GM18519 (cell line): Measurements from ENCODE around the gene SLC4A2.

Experiments used
- ATAC-seq: cut with Tn5 transposase; IDR thresholded peaks from one replicate; pipeline ENCODE4 v1.9.1; 2021; ENCODE audit warnings: mild to moderate bottlenecking, moderate library complexity; ENCODE audit not compliant: unreplicated experiment, low FRiP score

SLC4A2 gene

DNA sequence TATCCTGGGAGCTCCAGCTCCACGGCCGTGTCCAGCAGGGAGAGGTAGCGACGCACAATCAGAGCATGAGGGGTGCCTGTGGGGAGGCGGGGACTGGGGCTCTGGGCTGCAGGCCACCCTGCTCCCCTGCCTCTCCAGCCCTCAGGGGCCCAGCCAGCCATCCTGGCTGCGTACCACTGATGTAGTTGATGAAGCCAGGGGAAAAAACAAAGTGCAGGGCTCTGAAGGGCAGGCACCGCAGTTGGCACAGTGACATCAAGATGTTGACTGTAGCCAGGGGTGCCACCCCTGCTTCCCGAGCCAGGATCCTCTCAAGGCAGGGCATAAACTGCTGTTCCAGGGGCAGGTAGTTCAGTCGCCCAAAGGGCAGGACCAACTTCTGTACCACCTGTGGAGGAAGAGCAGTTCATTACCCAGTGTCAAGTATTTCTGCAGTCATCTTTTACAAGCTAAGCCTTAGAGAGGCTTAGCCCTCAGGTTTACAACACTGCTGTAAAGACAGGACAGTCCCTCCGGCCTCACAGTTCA, 18.4 kb downstream of the SLC4A2 start:
- no peak for ATAC-seq

DNA sequence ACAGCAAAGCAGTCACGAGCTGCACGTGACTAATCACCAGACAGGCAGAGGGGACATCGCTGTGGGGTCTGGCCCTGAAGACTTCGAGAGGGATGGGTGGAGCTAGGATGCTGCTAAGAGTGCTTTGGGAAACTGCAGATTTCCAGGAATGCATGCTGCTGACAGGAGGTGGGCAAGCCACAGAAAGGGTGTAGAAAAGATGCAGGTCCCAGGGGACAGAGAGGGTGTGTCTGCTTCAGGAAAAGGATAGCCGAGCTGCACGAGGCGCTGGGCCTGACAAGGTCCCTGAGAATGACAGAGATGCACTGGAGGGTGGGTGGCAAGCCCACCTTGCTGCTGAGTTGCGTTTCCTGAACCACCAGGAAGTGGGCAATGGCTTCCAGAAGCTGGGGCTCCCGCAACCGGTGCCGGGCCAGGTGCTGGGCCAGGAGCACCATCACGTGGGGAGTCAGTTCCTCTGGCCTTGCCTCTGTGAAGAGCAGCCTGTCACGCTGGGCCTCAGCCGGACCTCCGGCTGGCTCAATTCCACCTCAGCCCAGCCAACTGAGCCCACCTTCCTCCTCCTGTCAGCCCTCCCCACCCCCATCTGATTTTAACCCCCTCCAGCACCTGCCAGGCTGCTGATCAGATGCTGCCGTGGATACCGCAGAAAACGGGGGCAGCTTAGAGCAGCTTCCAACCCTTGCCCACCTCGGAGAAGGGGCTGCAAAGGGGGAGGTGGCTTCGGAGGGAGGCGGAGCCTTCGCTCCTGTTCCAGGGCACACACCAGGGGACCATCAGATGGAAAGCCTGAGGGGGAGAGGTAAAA, 19.0 kb downstream of the SLC4A2 start:
- no peak for ATAC-seq

DNA sequence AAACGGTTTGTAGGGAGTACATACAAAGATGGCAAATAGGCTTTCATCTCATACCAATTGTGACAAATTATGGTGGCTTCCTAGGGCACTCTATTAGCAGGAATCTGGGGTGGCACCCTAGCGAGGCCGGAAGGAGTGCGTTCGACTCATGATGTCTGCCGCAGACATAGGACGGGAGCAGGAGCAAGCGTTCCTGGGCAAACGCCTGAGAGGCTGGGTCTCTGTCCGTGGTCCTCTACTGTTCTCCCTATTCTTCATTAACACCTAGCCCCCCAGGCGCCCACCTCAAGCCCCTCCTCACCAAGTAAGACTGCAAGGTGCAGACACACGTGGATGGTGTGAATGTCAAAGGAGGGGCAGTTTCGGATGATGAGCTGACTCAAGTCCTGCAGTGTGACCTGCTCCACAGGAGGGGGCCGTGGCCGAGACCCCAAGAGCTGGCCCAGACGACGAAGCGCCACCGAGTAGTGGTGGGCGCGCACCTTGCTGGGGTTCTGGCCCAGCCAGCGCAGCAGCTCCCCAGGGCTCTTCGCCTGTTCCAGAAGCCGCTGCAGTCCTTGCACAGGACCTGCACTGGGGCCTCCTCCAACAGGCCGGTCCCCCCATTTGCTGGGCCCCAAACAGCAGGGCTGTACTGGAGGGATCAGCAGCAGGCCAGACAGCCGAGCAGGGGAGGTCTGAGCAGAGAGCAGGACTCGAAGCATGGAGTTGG, 20.0 kb downstream of the SLC4A2 start:
- ATAC-seq: no peak

DNA sequence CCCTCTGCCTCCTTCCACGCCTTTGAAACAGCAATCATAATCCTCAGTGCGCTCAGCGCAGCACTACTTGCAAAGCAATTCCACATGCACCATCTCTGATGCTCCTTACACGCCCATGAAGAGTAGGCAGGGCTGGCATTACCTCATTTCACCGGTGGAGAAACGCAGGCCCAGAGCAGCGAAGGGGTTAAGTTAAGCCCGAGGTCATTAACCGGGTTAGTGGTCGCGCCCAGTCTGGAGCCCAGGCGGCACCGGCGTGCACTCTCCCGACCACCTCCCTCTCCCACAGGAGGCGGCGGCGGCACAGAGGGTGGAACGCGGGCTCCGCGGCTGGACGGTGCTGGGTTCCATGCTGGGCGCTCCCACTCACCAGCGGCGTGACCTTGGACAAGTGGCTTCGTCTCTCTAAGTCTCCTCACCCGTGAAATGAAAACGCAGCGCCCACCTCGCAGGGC, 20.7 kb downstream of the SLC4A2 start:
- no peak for ATAC-seq

DNA sequence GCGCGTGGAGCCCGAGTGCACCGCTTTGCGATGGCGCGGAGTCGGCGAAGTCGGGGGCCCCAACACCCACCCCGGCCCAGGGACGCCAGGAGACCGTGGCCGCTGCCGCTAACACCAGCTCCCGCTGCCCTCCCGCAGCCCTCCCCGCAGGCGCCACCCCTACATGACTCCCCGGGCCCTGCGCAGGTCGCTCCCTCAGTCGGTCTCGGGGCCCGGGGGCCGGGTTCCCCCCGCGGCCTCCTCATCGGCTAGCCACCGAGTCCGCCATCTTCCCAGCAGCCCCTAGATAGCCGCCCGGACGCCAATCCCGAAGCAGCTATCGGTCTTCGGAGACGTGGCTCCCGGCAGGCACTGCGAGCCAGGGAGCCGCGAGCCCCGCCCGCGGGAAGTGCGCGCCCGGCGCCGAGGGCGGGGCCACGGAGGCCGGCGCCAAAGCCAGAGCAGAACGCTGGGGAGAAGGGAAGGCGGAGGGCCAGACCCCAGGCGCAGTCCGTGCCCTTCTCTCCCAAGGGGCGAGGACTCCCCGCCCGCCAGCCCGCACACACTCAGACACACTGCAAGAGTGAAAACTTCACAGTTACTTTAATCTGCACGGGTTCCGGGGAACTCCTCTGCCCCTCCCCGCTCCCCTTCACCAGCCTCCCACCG, 21.3 kb downstream of the SLC4A2 start, which contains the start of gene FASTK:
FASTK (minus strand) TSS at position 288 of the 648 bp plus-strand sequence; CDS start at position 245, 43 bp downstream.
- peak; percentile 59 for ATAC-seq

DNA sequence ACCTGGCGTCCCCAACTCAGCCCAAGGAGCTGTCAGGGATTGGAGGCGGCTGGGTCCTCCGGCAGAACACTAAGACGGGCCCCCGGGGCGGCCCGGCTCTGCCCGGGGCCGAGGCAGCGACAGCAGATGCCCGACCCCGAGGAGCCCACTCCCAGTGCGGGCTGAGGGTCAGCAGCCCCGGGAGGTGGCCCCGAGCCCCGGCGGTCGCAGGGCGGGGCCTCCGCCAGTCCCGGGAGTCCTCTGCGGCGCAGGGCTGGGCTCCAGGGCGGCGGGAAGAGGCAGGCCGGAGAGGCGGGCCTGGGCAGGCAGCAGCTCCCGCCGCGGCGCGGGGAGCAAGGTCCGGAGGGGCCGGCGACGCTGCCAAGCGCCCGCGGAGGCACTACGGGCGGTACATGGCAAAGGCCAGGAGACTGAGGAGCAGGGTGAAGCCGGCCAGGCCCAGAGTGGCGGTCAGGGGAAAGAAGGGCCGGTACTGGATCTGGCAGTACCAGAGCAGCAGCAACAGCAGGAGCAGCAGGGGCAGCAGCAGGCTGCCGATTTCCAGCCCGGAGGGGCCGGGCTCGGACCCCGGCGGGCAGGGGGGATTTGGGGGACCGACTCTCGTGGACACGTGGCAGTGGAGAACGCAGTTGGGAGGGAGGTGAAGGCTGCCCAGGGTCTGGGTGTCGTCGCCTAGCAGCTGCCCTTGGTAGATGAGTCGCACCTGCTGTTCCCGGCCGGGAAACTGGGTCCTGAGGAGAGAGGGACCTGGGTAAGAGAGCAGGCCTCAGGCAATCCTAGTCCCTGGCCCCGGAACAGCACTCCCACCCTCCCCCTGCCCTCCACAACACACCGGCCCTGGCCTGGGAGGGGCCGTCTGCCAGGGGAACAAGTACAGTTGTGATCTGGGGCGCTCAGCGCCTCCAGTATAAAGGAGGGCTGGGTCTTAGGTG, 22.0 kb downstream of the SLC4A2 start:
- no peak for ATAC-seq

DNA sequence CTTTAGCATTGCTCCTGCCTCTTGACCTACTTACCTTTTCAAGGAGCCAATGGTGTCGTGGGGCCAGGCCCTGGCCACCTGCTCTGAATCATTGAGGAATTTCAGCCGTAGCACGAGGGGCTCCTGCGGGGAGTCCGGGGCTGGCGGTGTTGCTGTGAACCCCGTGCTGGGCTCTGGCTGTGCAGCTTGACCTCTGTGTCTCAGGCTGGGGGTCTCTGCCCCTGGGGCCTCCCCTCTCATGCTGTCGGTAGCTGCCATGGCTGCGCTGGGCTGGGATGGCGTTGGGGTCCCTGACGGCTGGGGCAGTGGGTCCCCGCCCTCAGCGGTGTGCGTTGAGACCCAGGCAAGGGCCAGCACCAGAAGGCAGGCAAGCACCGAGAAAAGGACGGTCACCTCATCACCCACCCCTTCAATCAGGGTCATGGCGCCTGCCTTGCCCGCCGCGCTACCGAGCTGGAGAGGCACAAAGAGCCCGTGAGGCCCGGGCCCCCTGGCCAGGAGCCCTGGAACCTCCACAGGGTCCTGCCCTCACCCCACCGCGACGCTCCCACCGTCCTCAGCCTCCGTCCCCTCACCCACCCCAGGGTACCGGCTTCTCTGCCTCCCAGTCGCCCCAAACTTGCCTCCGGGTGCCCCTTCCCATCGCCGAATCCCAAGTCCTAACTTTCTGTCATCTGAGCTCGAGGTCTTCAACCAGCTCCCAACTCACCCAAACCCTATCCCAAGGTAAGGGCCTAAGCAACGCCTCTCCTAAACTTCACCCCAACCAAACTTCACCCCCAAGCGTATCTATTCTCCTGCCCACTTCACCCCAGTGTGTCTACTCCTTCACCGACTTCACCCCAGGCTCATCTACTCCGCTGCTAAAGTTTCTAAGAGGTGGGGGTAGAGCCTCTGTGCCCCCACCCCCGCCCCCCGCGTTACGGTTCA, 23.0 kb downstream of the SLC4A2 start:
- no peak for ATAC-seq

DNA sequence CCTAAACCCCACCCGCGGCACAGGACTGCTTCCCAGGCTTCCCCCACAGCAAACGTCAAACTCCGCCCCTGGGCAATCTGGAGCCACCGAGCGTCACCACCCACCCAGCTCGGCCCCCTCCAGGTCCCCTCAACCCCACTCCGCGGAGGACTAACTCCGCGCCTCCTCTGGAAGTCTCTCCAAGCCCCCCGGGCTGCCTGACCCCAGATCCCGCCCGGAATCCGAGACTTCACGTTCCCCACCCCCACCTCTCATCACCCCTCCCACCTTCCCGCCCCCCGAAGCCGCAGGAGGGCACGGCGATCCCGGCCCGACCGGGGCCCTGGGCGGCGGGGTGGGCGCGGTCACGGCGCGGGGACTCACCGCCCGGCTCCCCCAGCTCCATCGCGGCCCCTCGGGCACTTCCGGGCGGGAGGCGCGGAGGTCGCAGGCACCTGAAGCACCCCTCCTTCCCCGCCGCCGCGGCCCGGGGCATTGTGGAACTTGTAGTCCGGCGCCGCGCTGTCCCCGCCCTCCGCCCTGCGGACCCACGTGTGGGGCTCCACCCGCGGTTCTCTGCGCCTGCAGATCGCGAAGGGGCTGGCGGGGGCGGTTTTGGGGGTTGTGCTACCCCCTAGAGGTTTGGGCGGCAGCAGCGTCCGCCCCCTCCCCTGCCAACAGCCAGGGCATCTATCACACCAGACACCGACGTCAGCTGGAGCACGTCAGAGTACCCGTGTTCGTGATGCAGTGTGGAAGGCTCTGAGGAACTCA, 23.9 kb downstream of the SLC4A2 start, which contains the start of gene TMUB1:
TMUB1 (minus strand) TSS at position 423 of the 753 bp plus-strand sequence. CDS start 930 bp downstream, outside the sequence.
- peak; percentile 38 for ATAC-seq

DNA sequence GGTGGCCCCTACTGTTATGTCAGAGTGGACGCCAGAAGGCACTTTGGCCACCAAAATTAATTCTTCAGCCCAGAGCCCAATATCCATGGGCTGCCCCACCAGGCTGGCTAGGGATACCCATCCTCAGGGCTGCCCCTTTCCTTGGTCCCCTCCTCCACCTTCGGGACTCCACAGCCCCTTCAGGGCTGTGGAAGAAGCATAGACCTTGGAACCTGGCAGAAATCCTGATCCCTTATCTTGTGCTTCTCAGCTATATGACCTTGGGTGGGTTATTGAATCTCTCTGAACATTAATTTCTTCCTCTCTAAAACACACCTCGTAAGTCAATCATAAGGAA, 24.4 kb downstream of the SLC4A2 start:
- ATAC-seq: no peak

DNA sequence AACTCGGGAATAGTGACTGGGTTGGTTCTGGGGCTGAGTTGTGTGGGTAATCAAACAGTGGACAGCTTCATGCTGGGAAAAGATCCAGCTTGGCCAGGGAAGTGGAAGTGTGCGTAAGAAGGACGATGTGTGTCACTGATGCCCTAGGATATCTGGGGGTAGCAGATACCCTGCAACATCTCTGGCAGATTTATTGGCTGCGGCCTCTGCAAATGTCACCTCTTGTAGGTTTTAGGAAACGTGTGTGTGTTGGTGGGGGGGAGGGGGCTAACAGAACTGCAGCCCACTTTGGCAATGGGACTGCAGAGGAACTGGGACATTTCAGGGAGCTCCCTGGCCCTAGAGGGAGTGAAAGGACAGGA, 25.9 kb downstream of the SLC4A2 start:
- no peak for ATAC-seq

DNA sequence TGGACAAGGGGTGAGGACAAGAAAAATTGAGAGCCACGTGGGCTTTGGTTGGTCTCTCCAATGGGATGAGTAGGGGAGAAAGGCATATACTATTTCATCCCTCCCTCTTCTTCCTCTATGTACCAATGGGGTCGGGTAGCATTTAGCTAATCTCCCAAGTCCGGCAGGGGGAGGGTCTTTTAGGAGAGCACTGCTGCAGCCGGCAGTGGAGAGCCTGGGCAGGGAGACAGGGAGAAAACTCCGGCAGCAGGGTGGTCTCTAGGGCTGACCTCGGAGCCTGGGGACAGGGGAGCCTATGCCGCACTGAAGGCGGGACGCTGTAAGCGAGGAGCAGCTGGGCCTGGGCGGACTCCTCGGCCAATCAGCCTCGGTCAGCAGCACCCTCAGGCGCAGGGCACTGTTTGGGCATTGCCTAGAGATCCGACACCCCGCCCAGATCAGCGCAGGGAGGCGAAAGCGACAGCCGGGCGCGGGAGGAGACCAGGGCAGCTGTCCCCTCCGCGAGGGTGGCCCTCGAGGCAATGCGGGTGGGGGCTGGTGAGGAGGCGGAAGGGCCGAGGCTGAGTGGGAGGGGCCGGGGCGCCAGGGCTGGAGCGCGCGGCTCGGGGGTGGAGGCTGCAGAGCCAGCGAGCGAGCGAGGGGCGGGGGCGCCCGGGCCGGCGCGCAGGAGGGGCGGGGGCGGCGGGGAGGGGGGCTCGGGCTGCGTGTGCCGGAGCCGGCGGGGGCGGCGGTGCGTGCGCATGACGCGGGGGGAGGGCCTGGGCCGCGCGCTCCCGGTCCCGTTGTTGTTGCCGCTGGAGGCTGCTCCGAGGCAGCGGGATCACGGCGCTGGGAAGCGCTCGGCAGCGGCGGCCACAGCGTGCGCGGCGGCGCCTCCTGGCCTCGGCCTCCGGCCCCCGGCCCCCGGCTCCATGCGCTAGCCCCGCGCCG, 26.6 kb downstream of the SLC4A2 start, which contains the start of gene AGAP3:
AGAP3 (plus strand) TSS at position 785 of the 930 bp plus-strand sequence. CDS start 267 bp downstream, outside the sequence.
- no peak for ATAC-seq

DNA sequence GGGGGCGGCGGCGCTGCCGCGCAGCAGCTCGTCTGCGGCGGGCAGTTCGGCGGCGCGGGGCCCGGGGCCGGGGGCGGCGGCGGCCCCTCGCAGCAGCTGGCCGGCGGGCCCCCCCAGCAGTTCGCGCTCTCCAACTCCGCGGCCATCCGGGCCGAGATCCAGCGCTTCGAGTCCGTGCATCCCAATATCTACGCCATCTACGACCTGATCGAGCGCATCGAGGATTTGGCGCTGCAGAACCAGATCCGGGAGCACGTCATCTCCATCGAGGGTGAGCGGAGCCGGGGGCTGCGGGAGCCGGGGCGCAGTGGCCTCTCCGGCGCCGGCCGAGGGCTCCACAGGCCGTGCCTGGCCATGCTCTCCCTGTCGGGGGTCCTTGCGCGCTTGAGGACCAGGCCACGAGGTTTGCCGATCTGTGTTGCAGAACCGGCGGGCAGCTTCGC, 27.4 kb downstream of the SLC4A2 start:
- ATAC-seq: no peak

DNA sequence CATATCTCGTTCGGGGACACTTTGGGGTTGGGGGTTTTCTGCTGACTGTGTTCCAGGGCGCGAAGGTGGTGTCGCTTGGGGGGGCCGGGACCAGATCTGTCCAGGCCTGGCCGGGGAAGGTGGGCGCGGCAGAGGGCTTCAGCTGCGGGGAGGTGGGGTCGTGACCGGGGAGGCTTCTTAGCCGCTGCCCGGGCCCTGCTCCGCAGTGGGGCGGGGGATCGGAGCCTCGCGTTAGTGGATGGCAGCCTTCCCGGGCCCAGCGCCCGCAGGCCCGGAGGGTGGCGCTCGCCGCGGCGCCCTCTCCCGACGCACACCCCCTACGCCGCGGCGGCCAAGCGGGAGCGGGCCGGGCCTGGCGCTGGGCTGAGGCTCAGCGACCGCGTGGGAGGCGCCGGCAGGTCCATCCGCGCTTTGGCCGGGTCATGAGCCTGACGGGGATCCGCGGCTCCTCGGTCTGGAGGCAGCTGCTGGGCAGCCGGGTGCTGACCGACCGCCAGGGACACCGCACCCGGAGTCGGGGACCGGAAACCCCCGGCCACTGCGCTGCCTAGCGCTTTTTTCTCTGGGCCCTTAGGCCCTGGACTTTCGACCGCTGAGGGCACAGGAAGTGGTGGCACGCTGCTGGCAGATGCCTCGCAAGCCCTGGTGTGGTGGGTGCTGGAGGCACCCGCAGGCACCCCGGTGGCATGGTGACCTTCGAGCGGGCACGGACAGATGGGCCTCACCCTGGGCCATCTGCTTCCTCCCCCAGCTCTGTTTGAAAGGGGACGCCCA, 28.0 kb downstream of the SLC4A2 start:
- no peak for ATAC-seq

DNA sequence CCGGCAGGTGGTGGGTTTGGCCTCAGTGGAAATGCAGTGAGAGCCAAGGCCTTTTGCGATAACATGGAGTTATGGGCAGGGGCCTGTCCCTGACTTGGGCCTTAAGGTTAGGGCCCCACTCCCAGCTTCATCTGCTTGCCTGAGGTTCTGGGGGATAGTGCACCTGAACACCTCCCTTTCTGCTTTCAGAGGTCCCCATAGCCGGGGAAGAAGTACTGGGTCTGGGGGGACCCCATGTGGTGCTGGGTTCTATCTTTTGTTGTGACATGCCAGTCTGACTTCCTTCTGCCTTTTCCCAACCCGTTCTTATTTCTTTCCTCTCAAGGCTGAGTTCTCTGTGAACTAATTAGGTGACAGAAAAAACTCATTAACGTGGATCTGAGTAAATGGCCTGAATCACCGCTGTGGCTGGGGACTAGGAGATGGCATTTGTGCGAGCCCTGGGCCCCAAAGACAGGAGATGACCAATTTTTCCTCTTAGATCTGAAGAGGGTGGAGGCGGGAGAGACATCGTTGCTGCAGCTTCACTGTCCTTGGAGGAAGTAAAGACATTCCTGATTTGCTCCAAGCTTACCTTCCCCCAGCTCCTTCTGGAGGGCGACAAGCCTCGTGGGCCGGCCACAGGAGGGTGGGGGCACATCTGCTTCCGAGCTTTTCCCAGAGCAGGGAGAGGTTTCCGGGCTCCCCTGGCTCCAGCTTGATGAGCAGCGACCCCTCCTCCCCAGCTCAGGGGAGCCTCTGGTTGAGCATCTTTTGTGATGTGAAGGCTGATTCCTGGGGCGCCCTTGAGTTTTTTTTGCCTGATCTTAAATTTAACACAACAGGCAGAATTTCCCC, 28.8 kb downstream of the SLC4A2 start:
- ATAC-seq: no peak
